ENCODE data around the gene SMIM5.

Gene SMIM5

DNA sequence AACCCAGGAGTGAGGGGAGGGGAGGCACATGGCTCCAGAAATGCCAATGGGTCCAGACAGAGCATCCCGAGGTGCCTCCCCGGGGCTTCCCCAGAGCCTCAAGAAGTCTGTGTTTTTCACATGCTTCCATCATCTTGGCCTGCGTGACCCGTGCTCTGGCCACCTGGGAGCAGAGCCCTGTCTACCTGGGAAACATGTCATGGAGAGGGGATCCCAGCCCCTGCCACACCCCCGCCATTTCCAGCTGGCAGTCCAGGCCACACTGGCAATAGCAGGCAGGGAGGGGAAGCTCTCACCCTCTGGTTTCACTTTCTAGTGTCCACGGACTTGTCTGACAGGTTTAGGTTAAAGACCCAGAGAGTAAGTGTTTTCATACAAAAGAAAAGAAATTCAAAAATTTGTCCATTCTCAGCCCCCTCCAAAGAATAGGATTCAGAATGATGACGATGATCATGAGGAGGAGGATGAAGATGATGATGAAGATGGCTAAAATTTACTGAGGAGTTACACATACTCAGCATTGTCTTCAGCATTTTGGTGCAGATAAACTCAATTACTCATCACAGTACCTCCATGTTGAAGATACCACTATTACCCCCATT, 9.0 kb downstream of the SMIM5 start:
- peak; percentile 39 for DNase-seq

DNA sequence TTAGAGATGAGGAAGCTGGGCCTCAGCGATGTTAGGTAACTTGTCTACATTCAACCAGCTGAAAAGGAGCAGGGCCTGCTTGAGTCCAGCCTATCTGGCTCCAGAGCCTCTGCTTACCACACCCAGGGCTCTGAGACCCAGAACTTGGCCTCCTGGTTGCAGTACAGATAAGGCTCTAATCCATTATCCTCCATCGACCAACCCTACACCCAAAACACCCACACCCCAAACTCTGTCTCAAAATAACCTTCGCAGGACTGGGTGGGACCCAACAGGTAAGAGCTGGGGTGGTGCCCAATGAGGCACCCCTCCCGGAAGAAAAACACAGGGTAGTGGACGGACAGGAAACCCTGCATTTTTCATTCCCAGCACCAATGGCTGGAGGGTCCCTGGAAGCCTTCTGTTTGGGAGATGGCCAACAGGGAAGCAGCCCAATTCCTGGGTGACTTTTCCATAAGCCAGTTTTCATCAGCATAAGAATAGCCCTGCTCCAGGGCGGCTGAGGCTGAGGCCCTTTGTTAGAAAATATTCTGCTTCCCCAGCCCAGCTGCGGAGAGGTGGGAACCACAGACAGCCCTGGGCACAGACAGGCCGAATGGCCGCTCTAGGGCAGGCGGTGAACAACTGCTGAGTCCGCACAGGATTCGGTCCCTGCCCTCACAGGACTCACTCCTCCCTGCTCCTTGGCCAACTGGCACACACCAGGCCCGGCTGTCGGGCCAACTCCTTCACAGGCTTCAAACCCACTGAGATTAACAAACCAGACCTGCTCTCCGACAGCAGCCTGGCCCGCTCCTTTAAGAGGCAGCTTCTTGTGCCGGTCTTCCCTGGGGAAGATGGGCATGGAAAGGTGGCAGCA, 9.8 kb downstream of the SMIM5 start:
- DNase-seq = peak; percentile 94

DNA sequence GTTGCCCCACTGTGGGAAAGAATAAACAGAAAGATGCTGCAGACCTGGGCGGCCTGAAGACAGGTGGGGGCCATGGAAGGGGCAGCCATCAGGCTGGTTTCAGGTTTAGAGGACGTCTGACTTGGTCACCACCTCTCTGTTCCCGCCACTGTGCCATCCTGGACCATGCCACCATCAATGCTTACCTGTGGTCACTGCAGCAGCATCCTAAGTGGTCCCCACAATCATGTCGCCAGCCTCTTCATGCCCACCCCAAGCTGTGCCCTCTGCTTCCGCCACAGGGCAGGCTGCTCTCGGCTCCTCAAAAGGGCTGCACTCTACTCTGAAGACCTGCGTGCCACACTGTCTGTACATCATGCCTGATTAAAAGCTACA, 10.4 kb downstream of the SMIM5 start:
- DNase-seq = no peak

DNA sequence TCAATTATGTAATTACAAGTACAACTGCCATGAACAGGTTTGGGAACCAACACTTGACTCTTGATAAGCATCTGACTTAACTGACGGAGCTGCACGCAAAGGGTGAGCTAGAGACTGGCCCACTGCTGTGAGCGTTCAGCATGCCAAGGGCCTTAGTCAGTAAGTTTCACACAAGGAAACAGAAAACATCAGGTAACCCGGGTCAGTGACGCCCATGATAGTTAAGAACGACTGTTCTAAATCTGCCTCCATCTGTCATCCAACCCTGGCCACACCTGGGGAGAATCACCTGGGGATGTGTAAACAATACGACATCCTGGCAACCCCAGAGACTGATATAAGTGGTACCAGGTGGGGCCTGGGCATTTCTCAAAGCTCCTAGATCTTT, 12.3 kb downstream of the SMIM5 start:
- DNase-seq = peak; percentile 72

DNA sequence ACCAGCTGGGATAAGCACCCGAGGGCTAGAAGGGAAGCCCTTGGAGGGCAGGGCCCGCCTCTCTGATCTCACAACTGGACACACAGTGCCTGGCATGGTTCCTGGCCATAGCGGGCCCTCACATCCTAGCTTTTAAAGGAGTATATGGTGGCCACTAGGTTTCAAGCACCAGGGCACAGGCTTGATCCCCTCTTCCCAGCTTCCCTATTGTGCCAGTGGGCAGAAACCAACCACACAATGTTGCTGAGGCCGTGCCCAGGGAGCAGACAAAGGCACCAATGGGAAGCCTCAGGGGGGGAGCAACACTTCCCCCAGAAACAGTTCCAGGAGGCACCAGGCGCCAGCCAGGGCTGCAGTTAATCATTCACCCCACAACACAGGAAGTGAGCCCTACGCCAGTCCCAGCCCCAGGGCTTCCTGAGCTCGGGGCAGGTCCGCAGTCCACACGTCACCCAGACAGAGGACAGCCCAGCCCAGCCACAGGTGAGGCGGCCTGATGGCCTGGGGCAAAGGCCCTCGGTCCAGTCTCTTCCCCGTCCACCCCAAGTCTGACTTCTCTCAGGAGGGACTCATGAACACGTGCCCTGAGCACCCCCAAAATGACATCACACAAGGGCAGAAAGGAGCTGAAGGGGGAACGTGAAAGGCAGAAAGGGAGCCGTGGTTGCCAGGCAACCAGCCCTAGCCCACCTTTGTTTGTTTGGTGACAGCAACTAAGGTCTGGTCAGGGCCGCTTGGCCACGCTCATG, 12.8 kb downstream of the SMIM5 start:
- DNase-seq = peak; percentile 82

DNA sequence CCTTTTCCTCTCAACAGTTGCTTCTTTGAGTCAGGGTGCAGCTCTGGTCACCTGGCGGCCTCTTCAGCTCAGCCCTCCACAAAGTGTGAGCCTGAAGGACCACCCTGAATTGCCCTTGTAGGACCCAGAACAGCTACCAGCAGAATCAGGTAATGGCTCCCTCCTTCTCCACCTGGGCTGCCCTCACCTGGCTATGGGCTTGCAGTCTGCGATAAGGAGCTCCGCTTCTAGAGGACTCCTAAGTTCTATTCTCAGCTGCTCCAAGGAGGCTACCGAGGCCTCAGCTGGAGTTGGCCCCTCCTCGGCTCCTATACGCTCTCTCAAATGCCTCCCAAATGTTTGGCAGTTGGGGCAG, 13.4 kb downstream of the SMIM5 start:
- no peak for DNase-seq

DNA sequence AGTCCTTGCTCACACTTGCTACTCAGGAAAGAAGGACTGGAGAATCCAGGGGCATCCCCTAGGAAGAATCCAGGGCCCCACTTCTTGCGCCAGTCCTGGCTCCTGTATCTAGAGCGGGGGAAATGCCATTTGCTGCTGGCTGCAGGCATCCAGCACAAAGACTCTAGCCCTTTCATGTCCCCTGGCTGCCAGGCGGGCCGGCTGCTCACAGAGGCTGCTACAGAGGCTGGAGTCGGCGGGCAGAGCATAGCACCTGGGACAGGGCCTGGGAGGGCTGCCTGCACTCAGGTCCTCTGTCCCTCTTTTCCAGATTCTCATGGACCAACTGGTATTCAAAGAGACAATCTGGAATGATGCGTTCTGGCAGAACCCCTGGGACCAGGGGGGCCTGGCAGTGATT, 13.8 kb downstream of the SMIM5 start:
- no peak for DNase-seq

DNA sequence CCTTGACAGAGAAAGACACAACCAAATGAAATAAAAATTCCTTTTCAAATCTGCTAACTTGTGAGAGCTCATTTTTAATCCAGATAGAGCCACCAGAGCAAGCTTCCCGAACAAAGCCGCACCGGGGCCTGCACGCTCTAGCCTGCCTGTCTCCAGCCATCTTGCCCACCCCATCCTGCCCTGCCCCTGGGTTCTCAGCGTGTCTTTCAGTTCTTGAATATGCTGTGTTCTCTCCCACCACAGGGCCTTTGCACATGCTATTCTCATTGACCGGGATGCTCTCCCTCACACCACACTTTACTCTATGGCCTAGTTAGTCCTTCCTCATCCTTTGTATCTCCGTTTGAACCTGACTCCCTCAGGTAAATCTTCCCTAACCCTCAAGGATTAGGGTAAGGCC, 14.7 kb downstream of the SMIM5 start:
- DNase-seq = no peak

DNA sequence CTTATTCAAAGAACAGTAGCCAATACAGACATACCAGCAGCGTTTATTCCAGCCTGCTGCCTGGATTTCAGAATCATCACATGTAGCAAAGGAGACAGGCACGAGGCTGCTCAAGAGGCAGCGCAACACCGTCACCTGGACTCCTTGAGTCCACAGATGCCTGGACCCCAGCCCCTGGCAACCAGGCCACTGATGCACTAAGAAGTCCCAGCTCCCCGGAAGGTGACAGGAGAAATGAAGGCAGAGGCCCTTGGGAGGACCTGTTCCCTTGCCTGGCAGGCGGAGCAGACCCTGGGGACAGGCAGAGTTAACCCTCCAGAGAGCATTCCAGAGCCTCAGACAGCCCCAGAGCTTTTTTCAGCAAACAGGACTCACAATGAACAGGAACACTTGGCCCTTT, 16.5 kb downstream of the SMIM5 start:
- DNase-seq = no peak

DNA sequence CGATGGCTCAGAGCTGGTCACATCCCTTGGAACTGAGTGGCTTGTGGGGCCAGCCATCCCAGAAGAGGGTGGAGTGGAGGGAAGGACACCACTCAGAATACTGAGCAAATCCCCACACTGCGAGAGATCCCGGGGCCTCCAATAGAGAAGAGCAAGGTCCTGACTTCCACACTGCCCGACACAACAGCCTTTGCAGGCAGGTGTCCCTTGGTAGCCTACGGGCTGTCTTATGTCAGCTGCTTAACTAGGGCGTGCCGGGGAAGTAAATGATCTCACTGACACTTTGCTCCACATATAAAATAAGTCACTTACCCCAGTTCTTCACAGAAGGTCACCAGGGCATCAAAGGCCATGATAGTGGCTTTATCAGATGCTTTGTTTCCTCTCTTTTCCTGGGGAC, 17.6 kb downstream of the SMIM5 start:
- DNase-seq = no peak

DNA sequence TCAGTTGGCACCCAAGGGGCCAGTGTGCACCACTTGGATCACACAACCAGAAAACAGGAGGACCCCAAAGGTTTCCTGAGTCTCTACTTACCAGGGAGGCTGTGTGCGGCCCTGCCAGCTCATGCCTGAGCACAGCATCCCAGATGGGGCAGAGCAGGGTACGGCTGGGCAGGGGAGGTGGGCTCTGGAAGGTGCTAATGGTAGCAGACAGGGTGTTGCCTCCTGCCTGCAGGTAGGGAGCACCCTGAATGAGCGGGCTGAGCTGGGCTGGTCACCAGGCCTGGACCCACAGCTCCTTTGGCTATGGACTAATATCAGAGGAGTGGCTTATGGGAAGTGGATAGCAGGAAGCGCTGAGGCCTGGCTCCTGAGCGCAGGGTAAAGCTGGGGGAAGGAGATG, 19.1 kb downstream of the SMIM5 start:
- DNase-seq = no peak

DNA sequence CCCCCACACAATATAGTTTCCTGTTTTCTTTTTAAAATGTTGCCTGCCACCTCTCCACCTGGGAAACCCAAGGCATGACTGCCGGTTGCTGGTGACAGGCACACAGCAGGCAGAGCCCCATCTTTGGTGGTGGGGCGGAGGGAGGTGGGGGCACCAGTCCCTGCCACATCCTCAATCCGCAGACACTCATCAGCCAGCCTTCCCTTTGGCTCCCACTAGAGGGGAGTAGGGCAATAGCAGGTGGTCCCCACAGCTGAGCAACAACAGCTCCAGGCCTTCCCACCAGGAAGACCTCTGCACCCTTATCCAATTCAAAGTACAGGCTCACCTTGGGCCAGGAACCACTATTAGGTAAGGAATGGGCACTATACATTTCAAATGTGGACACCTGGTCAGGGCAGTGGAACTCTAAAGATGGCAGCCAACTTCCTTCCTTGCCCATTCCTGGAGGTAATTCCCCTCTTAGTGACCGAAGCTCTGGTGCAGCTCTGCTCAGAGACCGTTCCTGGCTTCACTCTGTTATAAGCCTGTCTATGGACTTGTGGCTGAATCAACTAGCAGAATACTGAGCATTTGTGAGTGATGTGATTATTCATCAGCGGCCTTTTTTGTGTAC, 19.8 kb downstream of the SMIM5 start:
- peak; percentile 85 for DNase-seq

DNA sequence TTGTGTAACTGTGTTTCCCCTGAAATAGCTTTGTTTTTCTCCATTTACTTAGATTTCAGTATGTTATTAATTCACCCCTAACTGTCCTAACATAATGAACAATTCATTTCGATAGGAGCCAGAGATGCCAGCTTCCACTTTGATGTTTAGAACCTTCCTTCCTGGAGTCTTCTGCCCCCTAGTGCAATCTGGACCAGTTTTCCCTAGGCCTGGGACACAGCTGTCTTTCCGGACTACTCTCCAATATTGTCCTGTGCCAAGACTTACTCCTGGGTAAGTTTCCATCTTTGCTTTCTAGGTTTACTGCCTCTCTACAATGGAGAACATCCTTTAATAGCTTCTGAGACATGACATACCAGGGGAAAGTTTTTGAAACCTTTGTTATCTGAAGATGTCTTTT, 20.9 kb downstream of the SMIM5 start:
- DNase-seq = no peak

DNA sequence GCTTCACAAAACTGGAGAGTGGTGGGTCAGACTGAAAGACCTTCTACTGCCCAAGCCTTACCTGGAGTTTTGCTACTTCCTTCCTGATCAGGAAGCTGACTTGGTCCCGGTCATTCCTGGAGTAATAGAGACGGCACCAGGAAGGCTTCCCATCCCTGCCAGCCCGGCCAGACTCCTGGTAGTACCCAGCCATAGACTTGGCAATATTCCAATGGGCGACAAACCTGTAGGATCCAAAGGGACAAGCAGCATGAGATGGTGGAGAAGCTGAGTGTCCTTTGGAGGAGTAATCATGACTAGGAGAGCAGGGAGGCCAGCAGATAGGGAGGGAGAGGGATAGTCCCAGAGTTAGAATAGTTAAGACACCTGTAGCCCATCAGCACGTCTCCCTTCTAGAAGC, 25.0 kb downstream of the SMIM5 start:
- no peak for DNase-seq

DNA sequence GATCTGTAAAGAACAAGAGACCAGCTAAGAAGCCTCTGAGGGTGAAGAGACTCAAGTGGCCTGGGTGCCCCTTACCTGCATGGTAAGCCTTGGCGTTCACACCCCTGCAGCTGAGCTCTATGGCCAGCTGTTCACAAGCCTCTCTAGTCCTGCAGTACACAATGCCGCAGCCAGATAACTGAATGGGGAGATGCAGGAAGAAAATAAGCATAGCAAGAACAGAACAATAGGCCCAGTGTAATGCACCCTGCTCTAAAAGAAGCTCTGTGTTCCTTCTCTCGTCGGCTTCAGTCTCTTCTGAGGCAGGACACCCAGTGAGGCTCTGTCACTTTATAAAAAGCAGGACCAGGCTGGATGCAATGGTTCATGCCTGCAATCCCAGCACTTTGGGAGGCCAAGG, 28.3 kb downstream of the SMIM5 start:
- no peak for DNase-seq

DNA sequence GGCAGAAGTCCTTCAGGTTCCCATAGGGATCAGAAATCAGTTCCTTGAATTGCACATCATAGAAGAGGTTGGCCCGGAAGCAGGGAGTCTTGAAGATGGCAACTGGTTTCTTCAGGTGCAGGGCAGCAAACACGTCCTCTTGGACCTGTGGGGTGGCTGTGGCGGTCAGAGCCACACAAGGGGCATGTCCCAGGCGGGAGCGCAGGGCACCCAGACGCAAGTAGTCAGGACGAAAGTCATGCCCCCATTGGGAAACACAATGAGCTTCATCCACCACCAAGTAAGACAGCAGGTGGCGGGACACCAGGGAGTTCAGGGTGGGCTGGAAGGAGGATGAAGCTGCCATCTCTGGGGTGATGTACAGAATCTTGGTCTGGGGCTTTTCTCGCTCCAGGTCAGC, 29.3 kb downstream of the SMIM5 start:
- DNase-seq = no peak

DNA sequence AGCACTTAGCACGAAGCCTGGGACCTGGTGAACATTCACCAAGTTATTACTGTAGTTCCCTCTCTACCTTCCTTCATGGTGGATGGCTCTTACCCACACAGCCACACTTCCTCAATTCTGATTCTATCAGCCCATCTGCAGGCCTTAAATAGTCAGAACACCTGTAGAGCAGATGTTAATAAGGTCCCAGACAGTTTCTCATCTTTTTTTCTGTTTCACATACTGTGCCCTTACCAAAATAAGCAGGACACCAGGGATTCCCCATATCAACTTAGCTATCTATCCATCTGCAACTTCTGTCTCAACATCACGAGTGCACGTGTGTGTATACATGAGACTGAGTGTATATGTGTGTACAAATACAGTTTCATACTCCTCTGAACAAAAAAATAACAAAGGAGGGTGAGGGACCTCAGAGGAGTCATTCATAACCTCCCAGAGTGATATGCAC, 30.9 kb downstream of the SMIM5 start:
- no peak for DNase-seq

DNA sequence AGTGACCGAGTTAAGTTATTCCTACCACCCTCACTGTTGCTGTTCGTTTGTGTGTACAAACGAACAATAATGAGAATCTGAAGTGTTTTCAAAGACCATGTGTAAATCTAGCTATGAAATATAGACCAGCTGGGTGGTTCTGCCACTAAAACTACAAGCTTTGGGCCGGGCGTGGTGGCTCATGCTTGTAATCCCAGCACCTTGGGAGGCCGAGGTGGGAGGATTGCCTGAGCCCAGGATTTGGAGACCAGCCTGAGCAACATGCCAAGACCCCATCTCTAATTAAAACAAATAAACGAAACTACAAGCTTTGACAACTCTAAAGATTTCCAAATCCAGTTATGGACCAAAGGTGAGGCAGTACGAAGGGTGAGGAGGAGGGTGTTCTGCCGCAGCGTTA, 32.7 kb downstream of the SMIM5 start:
- DNase-seq = no peak

DNA sequence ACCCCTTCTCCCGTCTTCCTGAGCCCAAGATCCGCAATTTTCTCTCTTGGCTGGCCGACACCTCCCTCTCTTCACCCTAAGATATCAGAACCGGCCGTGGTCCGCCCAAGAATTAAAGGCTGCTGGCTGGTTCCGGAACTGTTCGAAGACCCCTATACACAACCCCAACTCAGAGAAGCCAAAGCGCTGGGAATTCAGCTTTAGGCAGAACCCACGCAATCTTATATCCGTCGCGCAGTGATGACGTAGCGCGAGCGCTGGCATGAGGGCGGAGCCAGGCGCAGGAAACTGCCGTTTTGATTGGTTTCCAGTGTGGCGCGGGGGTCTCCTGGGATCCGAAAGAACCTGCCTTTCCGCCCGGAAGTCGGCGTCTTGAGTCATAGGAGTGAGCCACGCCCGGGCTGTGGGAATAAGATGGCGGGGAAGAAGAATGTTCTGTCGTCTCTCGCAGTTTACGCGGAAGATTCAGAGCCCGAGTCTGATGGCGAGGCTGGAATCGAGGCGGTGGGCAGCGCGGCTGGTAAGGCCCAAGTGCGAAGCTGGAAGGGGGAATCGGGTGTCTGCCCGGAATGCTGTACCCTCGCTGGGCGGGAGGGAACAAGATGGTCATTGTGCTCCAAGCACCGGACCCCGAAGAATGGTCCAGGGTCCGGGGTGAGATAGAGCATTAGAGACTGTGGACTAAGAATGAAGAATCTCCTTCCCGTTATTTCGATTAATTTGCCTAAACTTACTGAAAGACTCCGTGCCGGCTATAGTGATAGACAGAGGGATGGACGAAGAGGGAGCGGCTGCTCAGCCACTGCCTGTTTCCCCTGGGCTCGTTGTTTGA, 33.9 kb downstream of the SMIM5 start, which contains the start of the genes RECQL5 and SAP30BP:
Gene RECQL5, minus strand, starts transcription at position 196 of the 832 bp plus-strand sequence. CDS start 597 bp downstream, outside the sequence.
Gene SAP30BP, plus strand, starts transcription at position 380 of the 832 bp plus-strand sequence. Its CDS starts 35 bp downstream, at position 415.
- peak; percentile 100 for DNase-seq

DNA sequence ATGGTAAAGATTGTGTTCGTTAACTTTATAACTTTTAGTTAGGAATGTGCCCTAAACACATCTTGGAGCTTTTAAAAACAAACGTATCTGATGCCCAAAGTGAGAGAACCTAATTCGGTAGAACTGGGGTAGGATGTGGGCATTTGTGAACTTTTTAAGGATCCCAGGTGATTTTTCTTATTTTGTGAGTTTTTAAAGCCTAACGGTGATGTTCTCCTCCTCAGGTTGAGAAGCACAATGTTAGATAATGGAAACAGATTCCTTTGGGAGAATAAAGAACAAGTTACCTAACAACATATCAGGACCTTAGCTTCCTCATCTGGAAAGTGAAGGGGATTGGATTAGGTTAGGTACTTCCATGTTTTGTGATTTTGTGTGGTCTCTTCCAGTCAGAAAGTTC, 34.6 kb downstream of the SMIM5 start:
- no peak for DNase-seq

DNA sequence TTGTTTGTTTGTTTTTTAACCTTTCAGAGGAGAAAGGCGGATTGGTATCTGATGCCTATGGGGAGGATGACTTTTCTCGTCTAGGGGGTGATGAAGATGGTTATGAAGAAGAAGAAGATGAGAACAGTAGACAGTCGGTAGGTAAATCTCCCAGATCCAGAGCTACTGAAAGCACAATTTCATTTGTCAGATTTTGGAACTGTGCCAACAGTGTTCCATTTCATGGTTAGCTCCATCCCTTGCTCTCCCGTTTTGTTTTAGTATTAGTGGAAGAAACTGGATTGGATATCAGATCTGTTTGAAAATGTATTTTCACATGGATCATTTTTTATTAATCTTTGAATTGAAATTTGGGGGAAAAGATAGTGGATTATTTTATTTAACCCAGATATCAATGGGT, 35.3 kb downstream of the SMIM5 start:
- DNase-seq = no peak

DNA sequence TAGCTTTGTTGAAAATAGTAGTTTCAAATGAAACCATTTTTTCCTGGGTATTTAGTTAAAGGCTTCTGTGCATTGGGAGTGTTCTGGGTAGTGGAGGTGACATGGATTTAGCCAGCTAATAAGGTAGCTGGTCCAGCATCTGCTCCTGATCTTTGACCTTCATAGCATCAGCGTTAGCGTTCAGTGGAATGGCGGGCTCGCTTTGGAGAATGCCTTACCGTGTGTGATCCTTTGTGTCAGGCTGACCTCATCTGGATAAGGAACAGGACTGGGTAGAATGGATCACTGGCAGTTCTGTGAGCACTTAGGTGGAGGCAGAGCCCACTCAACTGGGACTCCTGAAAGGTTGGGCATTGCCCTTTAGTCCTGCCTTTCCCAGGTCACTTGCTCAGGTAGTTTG, 37.6 kb downstream of the SMIM5 start:
- no peak for DNase-seq
